A549 (cell line): ENCODE measurements around the gene NTSR1. TPM values are rescaled to one million over a fixed set of nuclear protein-coding genes. Genes with fewer than 3 reads are reported as not detected.

Experiments
- ATAC-seq, 2 experiments: fragments of 200-7000 bp in 1 of 2; fragments of >200 bp in 1 of 2; cut with Nextera tagmentation in 1 of 2; cut with Tn5 transposase in 1 of 2; 3 replicates each; pipeline versions ENCODE4 v1.8.0 to v1.9.1; 2018 to 2020; ENCODE audit warnings: mild to moderate bottlenecking in 1 of 2, moderate library complexity in 1 of 2
- CTCF ChIA-PET: fragments of 300-600 bp; sonication (Branson Sonifier 250); formaldehyde crosslinking; extraction: SDS; loops from one replicate; lab custom pipeline; 2021; ENCODE audit warnings: antibody characterized with exemption, inconsistent platforms; lab: Yijun Ruan, JAX
- POLR2A ChIA-PET: fragments of 350-600 bp; formaldehyde crosslinking; extraction: SDS; loops from one replicate; lab custom pipeline; 2021; ENCODE audit warnings: antibody characterized with exemption, inconsistent platforms; lab: Yijun Ruan, JAX
- DNase-seq, 2 experiments: peaks; one replicate each; pipeline versions ENCODE4 v3.0.0 to v3.0.0-alpha.2; 2011 to 2016; ENCODE audit warnings: low read depth in 1 of 2, low spot score in 1 of 2
- FAIRE-seq: peaks from 2 replicates; lab custom pipeline; 2011; peaks lifted over from hg19 to GRCh38; lab: Jason Lieb, UNC
- H3K27ac ChIP-seq, 2 experiments: fragments of >200 bp; sonication (Bioruptor Twin); formaldehyde crosslinking; 3 replicates each; pipeline ENCODE4 v1.5.1; 2016 to 2017
- H3K4me1 ChIP-seq: fragments of >200 bp; sonication (Bioruptor Twin); formaldehyde crosslinking; 3 replicates; pipeline ENCODE4 v1.6.1; 2016
- H3K4me2 ChIP-seq: fragments of >200 bp; sonication (Bioruptor Twin); formaldehyde crosslinking; 3 replicates; pipeline ENCODE4 v1.6.1; 2016
- H3K4me3 ChIP-seq: fragments of >200 bp; sonication (Bioruptor Twin); formaldehyde crosslinking; 3 replicates; pipeline ENCODE4 v1.5.1; 2016
- H3K9me3 ChIP-seq: fragments of >200 bp; sonication (Bioruptor Twin); formaldehyde crosslinking; 3 replicates; pipeline ENCODE4 v1.6.1; 2016
- CEBPB ChIP-seq, 2 experiments: fragments of >200 bp in 1 of 2; sonication (Bioruptor Twin) in 1 of 2; formaldehyde crosslinking in 1 of 2; IDR thresholded peaks; 2 replicates each; pipeline ENCODE4 v1.6.1; 2012 to 2016
- EHMT2 ChIP-seq: fragments of 200-600 bp; sonication (generic); IDR thresholded peaks from 2 replicates; pipeline ENCODE4 v1.6.1; 2016; ENCODE audit warnings: antibody characterized with exemption, low read depth, mild to moderate bottlenecking, moderate library complexity
- GATA3 ChIP-seq: IDR thresholded peaks from 2 replicates; pipeline ENCODE4 v1.6.1; 2012; ENCODE audit warnings: borderline replicate concordance
- HEYL ChIP-seq: fragments of 250-450 bp; sonication (Bioruptor Pico); IDR thresholded peaks from 2 replicates; pipeline ENCODE4 v1.8.0; 2021; ENCODE audit warnings: mild to moderate bottlenecking, moderate library complexity
- HOXA7 ChIP-seq: fragments of 250-450 bp; sonication (Bioruptor Pico); IDR thresholded peaks from 2 replicates; pipeline ENCODE4 v1.5.0; 2020; ENCODE audit warnings: mild to moderate bottlenecking, moderate library complexity
- HOXB13 ChIP-seq: fragments of 250-450 bp; sonication (Bioruptor Pico); IDR thresholded peaks from 2 replicates; pipeline ENCODE4 v1.5.0; 2020; ENCODE audit warnings: low read depth, mild to moderate bottlenecking, moderate library complexity
- PHF8 ChIP-seq: fragments of 200-600 bp; sonication (generic); IDR thresholded peaks from 2 replicates; pipeline ENCODE4 v1.6.1; 2016; ENCODE audit warnings: low read depth, mild to moderate bottlenecking, antibody characterized with exemption, moderate library complexity, borderline replicate concordance
- POLR2A ChIP-seq: IDR thresholded peaks from 2 replicates; pipeline ENCODE4 v1.6.1; 2012; ENCODE audit warnings: mild to moderate bottlenecking, low read length
- POLR2AphosphoS2 ChIP-seq: conservative IDR thresholded peaks from 2 replicates; pipeline ENCODE4 v1.6.1; 2012; ENCODE audit warnings: low read length, improper control_type of control experiment, inconsistent platforms
- RNF2 ChIP-seq: fragments of 200-600 bp; sonication (generic); IDR thresholded peaks from 2 replicates; pipeline ENCODE4 v1.6.1; 2016; ENCODE audit warnings: low read depth, mild to moderate bottlenecking, antibody characterized with exemption, moderate library complexity, borderline replicate concordance
- TFCP2L1 ChIP-seq: fragments of 250-450 bp; sonication (Bioruptor Pico); IDR thresholded peaks from 2 replicates; pipeline ENCODE4 v1.5.0; 2021; ENCODE audit warnings: mild to moderate bottlenecking
- TP53 ChIP-seq: fragments of 250-450 bp; sonication (Bioruptor Pico); IDR thresholded peaks from 2 replicates; pipeline ENCODE4 v1.5.0; 2021; ENCODE audit warnings: mild to moderate bottlenecking, moderate library complexity
- ZC3H11A ChIP-seq: fragments of 450-650 bp; IDR thresholded peaks from 2 replicates; pipeline ENCODE4 v1.6.1; 2014; ENCODE audit warnings: antibody characterized with exemption, mild to moderate bottlenecking
- ZNF302 ChIP-seq: fragments of 250-450 bp; sonication (Bioruptor Pico); IDR thresholded peaks from 2 replicates; pipeline ENCODE4 v1.9.0; 2021; ENCODE audit warnings: inconsistent platforms, mild to moderate bottlenecking, moderate library complexity
- ZSCAN20 ChIP-seq: fragments of 250-450 bp; sonication (Bioruptor Pico); IDR thresholded peaks from 2 replicates; pipeline ENCODE4 v1.8.0; 2022; ENCODE audit warnings: mild to moderate bottlenecking, moderate library complexity
- WGBS: methylation state at CpG from one replicate; pipeline ENCODE4 v1.1.6; 2017; ENCODE audit errors: missing lambda C conversion rate; 5-methylcytosine and 5-hydroxymethylcytosine counted together
- polyA plus RNA-seq, 4 experiments: library from polyadenylated mRNA; depleted of rRNA in 3 of 4; stranded (reverse); fragments of >200 nt; fragmentation: RNase III in 1 of 4; extraction: RNeasy Plus Mini Kit Qiagen cat#74134 plus additional on column Dnase treatment in 1 of 4; gene quantifications; 2 replicates in 3 of 4; 3 replicates in 1 of 4; pipeline ENCODE4 v1.2.3, GENCODE V29; 2011 to 2017
- TF ChIP-seq, protein P1 (sequence below): fragments of >200 bp; sonication (Bioruptor Twin); formaldehyde crosslinking; IDR thresholded peaks from 3 replicates; pipeline ENCODE4 v1.6.1; 2016
- TF ChIP-seq, protein P2 (sequence below): IDR thresholded peaks from 2 replicates; pipeline ENCODE4 v1.6.1; 2012
- TF ChIP-seq, protein P3 (sequence below): IDR thresholded peaks from 2 replicates; pipeline ENCODE4 v1.6.1; 2012
- TF ChIP-seq, protein P4 (sequence below): fragments of >200 bp; sonication (Bioruptor Twin); formaldehyde crosslinking; IDR thresholded peaks from 3 replicates; pipeline ENCODE4 v1.5.1; 2016

Gene NTSR1
- polyA plus RNA-seq, 2 of the 4 experiments (the other 2 are of a cell fraction), result 0.03 TPM; not detected in 1

DNA sequence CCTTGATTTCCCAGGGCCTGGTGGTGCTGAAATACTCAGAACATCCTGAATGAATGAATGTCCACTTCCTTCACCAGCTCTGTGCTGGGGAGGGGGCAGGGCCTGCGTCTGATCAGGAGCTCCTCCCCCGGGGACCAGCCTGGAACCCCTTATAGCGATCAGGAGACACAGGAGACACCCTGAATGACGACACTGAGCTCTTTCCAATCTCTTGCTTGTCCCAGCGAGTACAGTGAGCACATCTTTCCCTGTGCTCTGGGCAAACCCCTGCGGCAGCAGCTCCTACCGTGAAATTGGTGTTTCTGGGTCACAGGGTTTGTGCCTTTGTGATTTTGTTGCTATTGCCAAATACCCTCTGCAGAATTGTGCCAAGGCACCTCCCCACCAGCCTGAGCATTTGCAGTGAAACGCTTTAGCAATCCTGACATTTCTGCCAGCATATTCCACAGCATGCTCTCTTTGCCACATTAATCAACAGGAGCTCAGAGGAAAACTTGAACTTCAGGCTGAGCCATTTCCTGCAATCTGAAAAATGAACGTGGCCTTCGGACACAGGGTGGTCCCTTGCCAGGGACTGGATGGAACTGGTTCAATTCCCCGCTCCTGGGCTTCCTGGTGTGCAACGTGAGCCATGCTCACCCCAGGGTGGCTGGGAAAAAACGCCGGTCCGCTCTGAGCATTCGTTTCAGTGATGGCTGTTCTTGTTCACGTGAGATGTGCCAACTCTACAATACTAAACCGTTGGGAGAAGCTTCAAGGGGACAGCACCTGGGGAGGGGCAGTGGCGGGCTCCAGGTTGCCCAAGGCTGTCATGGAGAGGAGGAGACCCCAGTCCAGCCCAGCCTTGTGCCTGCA, 64.6 kb downstream of the NTSR1 start:
- Histone ChIP-seq H3K9me3 (no peaks in the 10 kb centered on the region), H3K4me1 (peaks cover 6% of the 10 kb centered on the region; the same call in 1 of the 3 replicates), H3K4me3 (no peak overlapping the region), H3K27ac (no peak overlapping the region), H3K4me2 (no peak overlapping the region)
- DNase-seq (no peak), FAIRE-seq (no peak), ATAC-seq (no peak; a peak in 1 of 6 replicates)
- WGBS, result 27% methylated on average over 18 of the region's 19 CpGs
- TF ChIP-seq POLR2AphosphoS2 (no peak), GATA3 (no peak), RNF2 (no peak), HOXB13 (no peak), ZNF302 (CRISPR knock-in tag) (no peak), ZSCAN20 (CRISPR knock-in tag) (no peak), HEYL (CRISPR knock-in tag) (no peak), EHMT2 (no peak), POLR2A (no peak)
- TF ChIP-seq, protein P1, sequence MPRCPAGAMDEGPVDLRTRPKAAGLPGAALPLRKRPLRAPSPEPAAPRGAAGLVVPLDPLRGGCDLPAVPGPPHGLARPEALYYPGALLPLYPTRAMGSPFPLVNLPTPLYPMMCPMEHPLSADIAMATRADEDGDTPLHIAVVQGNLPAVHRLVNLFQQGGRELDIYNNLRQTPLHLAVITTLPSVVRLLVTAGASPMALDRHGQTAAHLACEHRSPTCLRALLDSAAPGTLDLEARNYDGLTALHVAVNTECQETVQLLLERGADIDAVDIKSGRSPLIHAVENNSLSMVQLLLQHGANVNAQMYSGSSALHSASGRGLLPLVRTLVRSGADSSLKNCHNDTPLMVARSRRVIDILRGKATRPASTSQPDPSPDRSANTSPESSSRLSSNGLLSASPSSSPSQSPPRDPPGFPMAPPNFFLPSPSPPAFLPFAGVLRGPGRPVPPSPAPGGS, result no peak
- TF ChIP-seq, protein P2, sequence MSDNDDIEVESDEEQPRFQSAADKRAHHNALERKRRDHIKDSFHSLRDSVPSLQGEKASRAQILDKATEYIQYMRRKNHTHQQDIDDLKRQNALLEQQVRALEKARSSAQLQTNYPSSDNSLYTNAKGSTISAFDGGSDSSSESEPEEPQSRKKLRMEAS, result no peak
- TF ChIP-seq, protein P3, sequence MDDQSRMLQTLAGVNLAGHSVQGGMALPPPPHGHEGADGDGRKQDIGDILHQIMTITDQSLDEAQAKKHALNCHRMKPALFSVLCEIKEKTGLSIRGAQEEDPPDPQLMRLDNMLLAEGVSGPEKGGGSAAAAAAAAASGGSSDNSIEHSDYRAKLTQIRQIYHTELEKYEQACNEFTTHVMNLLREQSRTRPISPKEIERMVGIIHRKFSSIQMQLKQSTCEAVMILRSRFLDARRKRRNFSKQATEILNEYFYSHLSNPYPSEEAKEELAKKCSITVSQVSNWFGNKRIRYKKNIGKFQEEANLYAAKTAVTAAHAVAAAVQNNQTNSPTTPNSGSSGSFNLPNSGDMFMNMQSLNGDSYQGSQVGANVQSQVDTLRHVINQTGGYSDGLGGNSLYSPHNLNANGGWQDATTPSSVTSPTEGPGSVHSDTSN, result no peak
- TF ChIP-seq, protein P4, sequence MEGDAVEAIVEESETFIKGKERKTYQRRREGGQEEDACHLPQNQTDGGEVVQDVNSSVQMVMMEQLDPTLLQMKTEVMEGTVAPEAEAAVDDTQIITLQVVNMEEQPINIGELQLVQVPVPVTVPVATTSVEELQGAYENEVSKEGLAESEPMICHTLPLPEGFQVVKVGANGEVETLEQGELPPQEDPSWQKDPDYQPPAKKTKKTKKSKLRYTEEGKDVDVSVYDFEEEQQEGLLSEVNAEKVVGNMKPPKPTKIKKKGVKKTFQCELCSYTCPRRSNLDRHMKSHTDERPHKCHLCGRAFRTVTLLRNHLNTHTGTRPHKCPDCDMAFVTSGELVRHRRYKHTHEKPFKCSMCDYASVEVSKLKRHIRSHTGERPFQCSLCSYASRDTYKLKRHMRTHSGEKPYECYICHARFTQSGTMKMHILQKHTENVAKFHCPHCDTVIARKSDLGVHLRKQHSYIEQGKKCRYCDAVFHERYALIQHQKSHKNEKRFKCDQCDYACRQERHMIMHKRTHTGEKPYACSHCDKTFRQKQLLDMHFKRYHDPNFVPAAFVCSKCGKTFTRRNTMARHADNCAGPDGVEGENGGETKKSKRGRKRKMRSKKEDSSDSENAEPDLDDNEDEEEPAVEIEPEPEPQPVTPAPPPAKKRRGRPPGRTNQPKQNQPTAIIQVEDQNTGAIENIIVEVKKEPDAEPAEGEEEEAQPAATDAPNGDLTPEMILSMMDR, result no peak
- ChIA-PET CTCF (interaction anchor here (0.9 to 3.3 kb wide), 4 partner anchors 10 to 235 kb away, joined by 3 to 20 read pairs (median 4); no protein-coding TSS in a partner anchor), POLR2A (interaction anchor here (0.9 kb wide), 1 partner anchor 21 kb away, joined by 3 read pairs; no protein-coding TSS in a partner anchor)

DNA sequence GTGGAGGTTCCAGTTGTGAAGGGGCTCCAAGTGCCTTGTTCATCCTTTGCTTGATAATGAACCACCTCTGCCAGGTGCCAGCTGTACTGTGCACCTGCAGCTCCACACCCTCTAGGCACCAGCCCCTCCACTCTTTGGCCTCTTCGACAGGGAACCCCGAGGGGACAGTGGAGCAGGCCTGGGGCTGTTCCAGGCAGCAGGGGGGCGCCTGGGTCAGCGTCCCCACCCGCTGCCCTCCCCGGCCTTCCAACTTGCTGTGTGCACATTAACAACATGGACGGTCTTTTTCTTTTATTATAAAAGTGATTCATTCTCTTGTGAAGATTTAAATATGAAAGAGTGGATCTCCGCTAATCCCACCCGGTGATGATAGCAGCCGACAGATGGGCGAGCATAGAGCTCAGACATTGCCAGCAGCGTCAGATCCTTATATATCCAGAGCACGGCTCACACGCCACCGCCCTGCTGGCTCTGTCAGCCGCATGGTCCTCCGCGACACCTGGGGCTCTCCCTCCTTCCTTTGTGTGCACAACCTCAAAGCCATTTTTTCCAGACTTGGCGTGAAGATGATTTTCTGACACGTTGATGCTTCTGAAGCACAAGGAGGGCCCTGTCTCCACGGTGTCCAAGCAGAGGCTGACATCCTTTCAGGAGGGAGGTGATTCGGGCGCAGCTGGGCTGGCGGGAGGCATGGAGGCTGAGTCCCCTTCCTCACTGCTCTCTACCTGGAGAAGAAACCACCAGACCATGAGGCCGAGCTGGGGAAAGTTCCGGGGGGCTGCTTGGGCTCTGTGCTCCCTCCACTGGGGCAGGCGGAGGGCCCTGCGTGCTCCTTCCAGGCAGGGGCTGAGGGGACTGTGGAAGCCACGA, 65.4 kb downstream of the NTSR1 start:
- no peak overlapping the region for H3K27ac ChIP-seq

More for the DNA sequence above, 65.4 kb downstream of the NTSR1 start:
- ATAC-seq (no peak), FAIRE-seq (no peak)
- no peak overlapping the region for H3K4me3 ChIP-seq
- ChIA-PET CTCF (interaction anchor here (0.8 to 3.3 kb wide), 6 partner anchors 9 to 235 kb away, joined by 3 to 20 read pairs (median 3); no protein-coding TSS in a partner anchor), POLR2A (interaction anchor here (0.9 kb wide), 1 partner anchor 20 kb away, joined by 3 read pairs; no protein-coding TSS in a partner anchor)
- TF ChIP-seq ZNF302 (CRISPR knock-in tag) (no peak), TFCP2L1 (CRISPR knock-in tag) (no peak), CEBPB (IDR thresholded peaks at IDR 0.05) (no peak), ZC3H11A (no peak), EHMT2 (no peak), HOXA7 (CRISPR knock-in tag) (no peak), TP53 (no peak), PHF8 (no peak), HOXB13 (no peak)
- TF ChIP-seq, all 56 proteins: peak for 0
- H3K4me1 ChIP-seq, result no peaks in the 10 kb centered on the region
- no peaks in the 10 kb centered on the region for H3K9me3 ChIP-seq
- no peak for DNase-seq
- H3K4me2 ChIP-seq, result no peak overlapping the region
- WGBS, result 69% methylated on average over 28 of the region's 29 CpGs
